Loucy (cell line): ENCODE data around the gene OR5H1.

Experiments
- H2AFZ ChIP-seq: fragments of 200-600 bp; sonication (generic); 2 replicates; pipeline ENCODE4 v1.6.0; 2016; ENCODE audit warnings: antibody characterized with exemption, mild to moderate bottlenecking, low read length, moderate library complexity
- H3F3A ChIP-seq: fragments of 200-600 bp; 2 replicates; pipeline ENCODE4 v1.6.0; 2016; ENCODE audit warnings: antibody characterized with exemption, low read depth, mild to moderate bottlenecking
- H3K27me3 ChIP-seq: fragments of 200-600 bp; sonication (generic); 2 replicates; pipeline ENCODE4 v1.6.1; 2014; ENCODE audit warnings: low read length, mild to moderate bottlenecking; ENCODE audit not compliant: insufficient read depth, poor library complexity, severe bottlenecking
- H3K36me3 ChIP-seq: fragments of 200-600 bp; sonication (generic); 2 replicates; pipeline ENCODE4 v1.6.1; 2016; ENCODE audit warnings: low read length; ENCODE audit not compliant: insufficient read depth
- H3K4me1 ChIP-seq: fragments of 200-600 bp; sonication (generic); 2 replicates; pipeline ENCODE4 v1.5.1; 2014; ENCODE audit warnings: low read length, mild to moderate bottlenecking; ENCODE audit not compliant: insufficient read depth, poor library complexity, severe bottlenecking
- H3K4me2 ChIP-seq: fragments of 200-600 bp; sonication (generic); 2 replicates; pipeline ENCODE4 v1.6.0; 2014; ENCODE audit warnings: antibody characterized with exemption, low read length, low read depth, mild to moderate bottlenecking; ENCODE audit not compliant: poor library complexity, severe bottlenecking
- H3K4me3 ChIP-seq: fragments of 200-600 bp; sonication (generic); 2 replicates; pipeline ENCODE4 v1.5.1; 2014; ENCODE audit warnings: low read length, mild to moderate bottlenecking, mixed read lengths; ENCODE audit not compliant: poor library complexity, severe bottlenecking
- H3K79me2 ChIP-seq: fragments of 200-600 bp; sonication (generic); 2 replicates; pipeline ENCODE4 v1.6.1; 2014; ENCODE audit warnings: low read length; ENCODE audit not compliant: insufficient read depth
- H3K9ac ChIP-seq: fragments of 200-600 bp; sonication (generic); 2 replicates; pipeline ENCODE4 v1.6.0; 2014; ENCODE audit warnings: mild to moderate bottlenecking, low read depth, low read length, moderate library complexity; ENCODE audit not compliant: poor library complexity, severe bottlenecking
- H3K9me2 ChIP-seq: fragments of 200-600 bp; sonication (generic); replicated peaks from 2 replicates; pipeline ENCODE4 v1.6.1; 2016; ENCODE audit warnings: low read depth, low read length, mixed read lengths
- H3K9me3 ChIP-seq: fragments of 200-600 bp; sonication (generic); 2 replicates; pipeline ENCODE4 v1.6.1; 2014; ENCODE audit warnings: mild to moderate bottlenecking, antibody characterized with exemption, low read length, low read depth; ENCODE audit not compliant: insufficient read depth
- H4K20me1 ChIP-seq: fragments of 200-600 bp; sonication (generic); 2 replicates; pipeline ENCODE4 v1.6.0; 2014; ENCODE audit warnings: antibody characterized with exemption, low read length, mild to moderate bottlenecking; ENCODE audit not compliant: insufficient read depth, poor library complexity, severe bottlenecking
- CTCF ChIP-seq: fragments of 200-600 bp; sonication (generic); conservative IDR thresholded peaks from 2 replicates; pipeline ENCODE4 v1.5.1; 2014; ENCODE audit warnings: mild to moderate bottlenecking, antibody characterized with exemption, low read length
- EZH2phosphoT487 ChIP-seq: fragments of 200-600 bp; IDR thresholded peaks from 2 replicates; pipeline ENCODE4 v1.6.1; 2018; ENCODE audit warnings: antibody characterized with exemption, mild to moderate bottlenecking, moderate library complexity, borderline replicate concordance

OR5H1 gene

DNA sequence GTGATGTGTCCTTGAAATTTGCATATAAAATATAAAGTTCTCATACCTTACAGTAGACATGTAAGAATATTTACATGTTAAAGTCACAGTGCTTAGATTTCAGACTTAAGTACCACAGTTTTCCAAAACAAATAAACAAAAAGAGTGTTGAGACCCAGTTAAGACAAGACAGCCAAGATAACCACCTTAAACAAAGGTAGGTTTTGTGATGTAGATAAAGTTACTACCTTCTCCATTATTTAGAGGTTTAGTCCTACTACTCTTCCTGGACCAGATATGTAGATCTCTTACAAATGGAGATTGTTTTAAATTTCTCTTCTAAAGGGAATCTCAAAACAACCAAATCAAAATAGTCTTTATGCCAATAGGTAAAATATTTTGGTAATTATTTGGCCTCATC is 51.7 kb downstream of the OR5H1 start:
- Histone ChIP-seq H3F3A (no peaks in the 10 kb centered on the region), H3K9ac (no peak overlapping the region), H3K9me2 (no peaks in the 10 kb centered on the region), H3K4me2 (no peak overlapping the region), H3K4me1 (no peaks in the 10 kb centered on the region), H3K9me3 (no peaks in the 10 kb centered on the region), H3K79me2 (no peaks in the 10 kb centered on the region), H4K20me1 (no peaks in the 10 kb centered on the region), H3K27me3 (no peaks in the 10 kb centered on the region), H3K4me3 (no peak overlapping the region), H2AFZ (no peak overlapping the region), H3K36me3 (no peaks in the 10 kb centered on the region)
- TF ChIP-seq EZH2phosphoT487 (no peak), CTCF (no peak)

DNA sequence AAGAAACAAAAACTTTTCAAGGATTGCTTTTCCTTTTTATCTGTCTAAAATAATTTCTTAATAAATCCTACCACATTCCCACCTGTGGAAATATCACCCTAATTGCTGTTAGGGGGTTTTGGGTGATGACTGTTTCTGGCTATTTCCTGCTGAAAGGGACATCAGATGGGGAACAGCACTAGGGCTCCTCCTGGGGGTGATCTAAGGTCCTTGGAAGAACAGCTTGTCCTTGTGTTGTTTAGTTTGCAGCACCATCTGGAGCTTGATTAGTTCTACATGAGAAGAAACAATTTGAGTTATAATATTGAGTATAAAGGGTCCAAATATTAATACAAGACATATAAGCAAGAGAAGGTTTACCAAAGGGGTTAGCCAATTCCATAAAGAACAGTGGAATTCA is 54.7 kb downstream of the OR5H1 start:
- no peaks in the 10 kb centered on the region for H3F3A ChIP-seq
- no peaks in the 10 kb centered on the region for H3K36me3 ChIP-seq
- H3K9me3 ChIP-seq = no peaks in the 10 kb centered on the region
- H3K4me3 ChIP-seq = no peak overlapping the region
- H3K27me3 ChIP-seq = no peaks in the 10 kb centered on the region
- H3K4me2 ChIP-seq = no peak overlapping the region
- no peak overlapping the region for H3K9ac ChIP-seq
- peak; percentile 24; the same call in 1 of the 2 replicates for TF ChIP-seq CTCF
- TF ChIP-seq EZH2phosphoT487 = no peak
- H4K20me1 ChIP-seq = no peaks in the 10 kb centered on the region
- H2AFZ ChIP-seq = no peak overlapping the region
- H3K4me1 ChIP-seq = no peaks in the 10 kb centered on the region
- H3K79me2 ChIP-seq = no peaks in the 10 kb centered on the region
- H3K9me2 ChIP-seq = no peaks in the 10 kb centered on the region
